Fibroblast of peridontal ligament (primary cell): ENCODE measurements around the gene ZFPM1.
A peak's percentile ranks its signal among the peaks of the same experiment; 100 is the strongest.

ENCODE experiments used
- DNase-seq: peaks from one replicate; pipeline ENCODE4 v3.0.0-alpha.2; 2010; ENCODE audit errors: extremely low read depth

ZFPM1 gene

DNA sequence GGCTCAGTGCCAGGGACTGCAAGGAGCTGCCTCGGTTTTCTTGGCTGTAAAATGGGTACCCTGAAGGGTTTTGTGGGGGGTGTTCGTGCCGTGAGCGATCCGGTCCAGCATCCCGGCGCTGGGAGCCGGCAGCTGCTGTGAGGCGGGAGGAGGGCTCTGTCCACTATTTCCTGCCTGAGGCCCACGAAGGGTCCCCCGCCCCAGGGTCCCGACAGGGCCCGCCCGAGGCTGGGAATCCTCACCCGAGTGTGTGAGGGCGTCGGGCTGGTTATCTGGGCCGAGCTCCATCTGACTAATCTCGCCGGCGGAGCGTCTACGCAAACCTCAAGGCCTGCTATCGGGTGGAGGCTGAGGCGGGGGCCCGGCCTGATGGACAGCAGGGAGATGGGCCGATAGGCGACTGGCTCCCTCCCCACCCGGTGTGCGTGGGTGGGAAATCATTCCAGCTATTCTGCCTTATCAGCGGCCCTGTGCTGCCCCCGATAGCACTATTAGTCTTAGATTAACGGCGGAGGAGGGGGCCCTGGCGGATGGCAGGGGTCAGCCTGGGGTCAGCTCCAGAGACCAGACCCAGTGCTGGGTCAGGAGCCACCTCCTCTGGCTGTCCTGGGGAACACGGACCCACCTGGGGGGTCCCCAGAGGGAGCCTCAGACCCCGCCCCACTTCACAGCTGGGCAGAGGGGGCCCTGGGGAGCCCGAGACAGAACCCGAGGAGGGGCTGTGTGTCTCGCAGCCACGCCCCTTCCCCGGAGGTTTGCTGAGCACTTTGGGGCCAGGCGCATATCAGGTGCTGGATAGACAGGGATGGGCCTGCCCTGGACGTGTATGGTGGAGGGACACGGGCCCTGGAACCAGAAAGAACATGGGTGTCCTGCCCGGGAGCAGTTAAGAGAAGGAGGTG is 44.7 kb downstream of the ZFPM1 start:
- DNase-seq, result no peak

DNA sequence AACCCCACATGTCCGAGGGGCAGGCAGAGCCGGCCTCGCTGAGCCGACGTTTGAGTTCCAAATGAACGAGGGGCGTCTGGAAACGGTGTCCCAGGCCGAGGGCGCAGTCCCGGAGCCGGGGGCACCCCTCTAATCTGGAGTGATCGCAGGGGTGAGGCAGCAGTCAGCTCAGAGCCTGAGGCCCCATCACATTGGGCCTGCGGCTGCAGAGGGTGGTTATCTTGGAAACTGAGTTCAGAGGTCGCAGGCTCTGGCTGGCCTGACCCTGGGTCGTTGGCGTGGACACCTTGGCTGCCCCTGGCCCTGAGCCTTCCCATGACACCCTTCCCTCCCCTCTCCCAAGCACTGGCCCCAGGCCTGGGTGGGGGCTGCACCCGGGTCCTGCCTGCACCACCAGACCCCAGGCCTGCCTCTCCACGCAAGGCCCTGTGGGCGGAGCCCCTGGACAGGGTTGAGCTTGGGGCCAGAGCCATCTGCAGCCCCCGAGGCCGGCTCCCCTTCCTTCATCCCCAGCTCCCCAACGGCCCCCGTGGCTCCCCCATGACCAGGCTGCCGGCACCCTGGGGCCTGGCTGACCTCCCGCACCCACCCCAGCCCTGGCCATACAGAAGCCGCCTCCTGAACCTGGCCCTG is 45.6 kb downstream of the ZFPM1 start:
- DNase-seq, result no peak

DNA sequence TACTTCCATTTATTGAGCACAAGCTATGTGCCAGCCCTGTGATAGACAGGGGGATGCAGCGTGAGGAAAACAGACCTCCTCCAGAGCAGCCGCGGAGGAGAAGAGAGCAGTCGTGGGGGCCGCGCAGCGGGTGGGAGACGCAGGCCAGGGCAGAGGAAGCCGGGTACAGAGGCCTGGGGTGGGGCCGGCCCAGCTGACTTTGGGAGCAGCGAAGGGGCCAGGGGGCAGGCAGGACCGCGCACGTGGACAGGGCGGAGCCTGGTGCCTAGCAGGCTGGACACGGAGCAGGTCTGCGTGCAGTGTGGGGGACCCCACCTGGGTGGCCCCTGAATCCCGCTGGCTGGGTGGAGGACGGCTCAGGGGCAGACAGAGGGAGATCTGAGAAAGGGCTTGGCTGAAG is 46.2 kb downstream of the ZFPM1 start:
- no peak for DNase-seq

DNA sequence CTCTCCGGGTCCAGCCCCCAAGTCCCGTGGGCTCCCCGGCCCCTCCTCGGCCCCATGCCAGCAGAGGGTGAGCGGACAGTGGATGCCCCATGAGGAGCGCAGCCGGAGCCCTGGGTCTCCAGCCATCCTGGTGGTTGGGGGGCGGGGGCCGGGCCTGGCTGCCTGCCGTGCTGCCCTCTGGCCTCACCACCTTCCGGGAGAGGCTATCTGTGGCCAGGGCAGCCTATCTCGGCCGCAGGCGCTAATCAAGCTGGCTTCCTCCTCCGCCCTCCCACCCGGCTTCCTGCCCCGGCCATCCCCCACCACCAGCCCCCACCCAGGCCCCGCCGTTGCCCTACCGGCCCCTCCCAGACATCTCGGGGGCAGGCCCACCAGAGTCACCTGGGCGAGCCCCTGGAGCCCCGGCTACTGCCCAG is 46.8 kb downstream of the ZFPM1 start:
- DNase-seq, result no peak

GRCh38 chr16:88500255-88500661 is 47.2 kb downstream of the ZFPM1 start:
- DNase-seq, result no peak

DNA sequence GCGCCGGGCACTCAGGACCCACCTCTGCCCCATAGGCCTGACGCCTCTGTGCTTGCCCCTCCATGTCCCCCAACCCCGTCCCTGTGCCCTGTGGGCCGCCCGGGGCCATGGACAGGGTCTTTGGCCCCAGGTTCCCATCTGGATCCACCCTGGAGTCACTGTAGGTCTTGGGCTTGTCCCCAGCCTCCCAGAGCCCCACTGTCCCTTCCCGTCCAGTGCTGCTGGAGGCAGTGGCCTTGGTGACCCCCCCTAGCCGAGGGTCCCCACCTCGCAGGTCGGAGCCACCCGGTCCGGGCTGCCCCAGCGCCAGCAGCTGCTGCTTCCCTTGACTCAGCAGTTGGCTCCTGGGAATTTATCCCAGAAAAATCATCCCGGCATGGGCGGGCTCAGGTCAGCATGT is 49.3 kb downstream of the ZFPM1 start:
- no peak for DNase-seq

DNA sequence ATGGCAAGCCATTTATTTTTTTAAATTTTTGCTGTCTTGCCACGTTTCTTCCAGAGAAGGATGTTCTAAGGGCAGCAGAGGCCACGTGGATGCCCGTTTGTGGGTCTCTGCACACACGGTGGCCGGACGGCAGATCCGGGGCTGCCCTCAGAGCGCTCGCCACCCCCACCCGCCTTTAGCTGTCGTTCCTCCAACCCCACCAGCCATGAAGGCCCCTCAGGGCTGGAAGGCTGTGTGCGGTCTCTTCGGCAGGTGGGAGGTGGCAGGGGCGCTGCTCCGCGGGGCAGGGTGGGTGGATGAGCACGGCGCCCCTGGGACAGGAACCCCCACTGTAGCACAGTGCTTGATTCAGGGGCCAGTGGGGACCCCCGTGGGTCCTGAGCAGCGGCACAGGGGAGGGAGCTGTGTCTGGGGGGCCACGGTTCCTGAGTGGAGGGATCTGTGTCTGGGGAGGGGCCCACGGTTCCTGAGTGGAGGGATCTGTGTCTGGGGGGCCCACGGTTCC is 49.7 kb downstream of the ZFPM1 start:
- no peak for DNase-seq

DNA sequence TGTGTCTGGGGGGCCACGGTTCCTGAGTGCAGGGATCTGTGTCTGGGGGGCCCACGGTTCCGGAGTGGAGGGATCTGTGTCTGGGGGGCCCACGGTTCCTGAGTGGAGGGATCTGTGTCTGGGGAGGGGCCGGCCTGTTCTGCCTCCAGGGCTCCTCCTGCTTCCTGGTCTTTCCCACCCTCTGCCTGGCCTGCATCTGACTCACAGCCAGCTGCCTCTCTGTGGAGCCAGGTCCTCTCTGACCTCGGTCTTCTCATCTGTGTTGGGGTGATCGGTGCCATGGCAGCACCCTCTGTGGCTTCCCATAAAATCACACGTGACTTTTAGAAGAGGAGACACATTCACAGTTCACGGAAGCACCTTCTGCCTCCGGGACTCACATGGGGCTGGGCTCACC is 50.3 kb downstream of the ZFPM1 start:
- no peak for DNase-seq

DNA sequence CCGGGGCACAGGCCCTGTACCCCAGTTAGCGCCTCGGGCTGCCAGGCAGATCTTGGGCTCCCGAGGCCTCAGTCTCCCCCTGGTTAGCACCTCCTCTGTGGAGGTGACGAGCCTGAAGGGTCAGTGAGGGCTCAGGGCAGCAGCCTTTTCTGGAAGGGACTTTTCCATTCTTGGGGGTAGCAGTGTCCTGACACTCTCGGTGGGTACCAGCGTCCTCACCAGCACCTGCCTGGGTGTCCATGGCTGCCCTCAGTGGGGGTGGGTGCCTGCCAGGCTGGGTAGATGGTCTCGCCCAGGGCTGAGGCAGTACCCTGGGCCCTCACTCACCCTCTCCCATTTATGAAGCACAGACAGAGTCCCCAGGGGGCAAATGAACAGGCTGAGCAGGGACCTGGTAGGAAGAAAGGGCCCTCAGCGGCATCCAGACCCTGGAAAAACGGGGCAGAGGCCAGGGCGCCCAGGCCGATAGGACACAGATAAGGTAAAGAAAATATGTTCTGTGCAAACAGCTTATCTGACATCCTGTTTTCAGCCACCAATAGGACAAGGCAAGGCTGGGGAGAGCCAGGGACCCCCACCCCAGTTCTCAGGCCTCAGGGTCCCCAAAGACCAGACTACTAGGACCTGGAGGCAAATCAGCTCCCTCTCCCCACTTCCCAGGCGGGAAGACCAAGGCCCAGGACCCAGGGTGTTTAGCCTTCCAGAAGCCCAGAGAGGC is 50.9 kb downstream of the ZFPM1 start:
- no peak for DNase-seq

DNA sequence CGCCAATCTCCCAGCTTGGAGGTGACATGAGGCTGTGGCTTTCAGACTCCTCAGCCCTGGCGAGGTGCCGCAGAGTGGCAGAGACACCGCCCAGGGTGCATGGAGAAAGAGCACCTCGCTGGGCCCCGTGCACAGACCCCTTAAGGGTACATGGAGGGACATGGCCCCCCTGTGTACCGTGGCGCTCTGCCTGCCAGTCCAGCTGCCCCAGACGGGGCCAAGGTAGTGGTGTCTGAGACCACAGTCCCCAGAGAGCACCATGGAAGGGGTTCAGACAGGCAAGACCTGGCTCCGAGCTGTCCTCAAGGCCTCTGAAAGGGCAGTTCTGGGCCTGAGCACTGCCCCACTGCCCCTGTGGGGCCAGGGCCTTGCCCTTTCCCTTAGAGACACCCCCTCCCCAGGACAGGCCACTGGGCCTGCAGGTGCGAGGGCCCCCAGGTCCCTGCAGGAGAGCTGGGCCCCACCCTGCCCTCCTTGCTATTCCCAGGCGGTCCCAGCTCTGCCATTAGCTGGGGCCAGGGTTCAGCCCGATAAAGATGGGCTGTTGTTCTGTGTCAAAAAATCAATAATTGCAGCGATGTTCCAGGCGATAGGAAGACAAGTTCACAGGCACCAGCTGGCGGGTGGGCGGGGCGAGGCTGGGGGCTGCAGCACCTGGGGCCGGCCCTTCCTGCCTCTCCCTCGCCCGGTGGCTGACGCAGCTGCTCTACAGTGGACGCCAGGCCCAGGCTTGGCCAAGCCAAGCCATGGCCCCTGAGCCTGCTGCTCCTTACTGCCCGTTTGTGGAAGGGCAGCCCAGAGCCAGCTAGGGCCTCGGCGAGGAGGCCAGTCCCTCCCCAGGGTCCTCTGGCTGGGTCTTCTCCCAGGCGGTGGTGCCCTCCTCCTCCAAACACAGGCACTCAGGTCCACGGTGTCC is 51.7 kb downstream of the ZFPM1 start:
- DNase-seq, result no peak

DNA sequence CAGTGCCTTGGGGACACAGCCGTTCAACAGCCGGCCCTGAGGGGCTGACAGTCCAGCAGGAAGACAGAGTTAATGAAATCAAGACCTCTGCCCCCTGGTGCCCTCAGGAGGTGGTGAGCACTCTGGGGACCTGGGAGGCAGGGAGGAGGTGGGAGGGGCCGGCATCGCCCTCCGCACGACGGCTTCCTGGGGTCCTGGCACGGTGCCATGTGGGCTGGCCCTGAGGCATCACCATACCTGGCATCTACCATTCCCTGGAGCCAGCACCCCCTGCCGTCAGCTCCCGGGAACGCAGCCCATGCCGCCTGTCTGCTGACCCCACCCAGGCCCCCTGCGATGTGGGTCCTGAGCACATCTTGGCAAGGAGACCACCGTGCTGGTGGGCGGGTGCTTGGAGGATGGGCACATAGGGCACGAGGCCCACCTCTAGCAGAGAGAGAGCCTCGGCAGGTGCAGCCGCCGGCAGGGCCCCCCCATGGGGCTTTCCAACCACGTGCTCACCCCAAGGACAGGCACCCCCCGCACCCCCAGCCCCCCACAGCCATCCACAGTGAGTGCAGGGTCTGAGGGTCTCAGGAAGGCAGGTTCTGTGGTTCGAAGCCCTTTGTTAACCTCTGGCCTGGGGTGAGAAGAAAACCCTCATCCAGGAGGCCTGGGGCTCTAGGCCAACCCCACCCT is 52.5 kb downstream of the ZFPM1 start:
- no peak for DNase-seq

GRCh38 chr16:88506723-88507122 is 53.6 kb downstream of the ZFPM1 start:
- no peak for DNase-seq

GRCh38 chr16:88507231-88507743 is 54.2 kb downstream of the ZFPM1 start:
- no peak for DNase-seq

DNA sequence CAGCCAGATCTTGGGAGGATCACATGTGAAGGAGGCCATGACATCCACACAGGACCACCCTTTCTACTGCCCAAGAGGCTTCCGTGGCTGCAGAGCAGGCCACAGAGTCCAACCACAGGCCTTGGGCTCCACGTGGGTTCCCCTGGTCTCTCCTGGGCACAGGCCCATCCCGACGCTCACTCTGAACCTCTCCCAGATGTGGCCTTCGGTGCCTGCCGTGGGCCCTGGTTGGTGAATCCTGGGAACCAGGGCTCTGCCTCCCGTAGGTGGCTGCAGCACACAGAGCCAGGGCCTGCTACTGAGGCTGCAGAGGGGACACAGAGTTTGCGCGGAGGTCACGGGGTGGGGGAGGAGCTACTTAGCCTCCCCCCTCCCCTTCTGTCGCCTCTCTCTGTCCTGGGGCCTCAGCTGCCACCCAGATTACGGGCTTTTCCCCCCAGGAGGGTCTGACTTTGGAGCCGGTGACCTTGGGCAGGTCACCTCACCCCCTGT is 55.3 kb downstream of the ZFPM1 start:
- no peak for DNase-seq

GRCh38 chr16:88508868-88509748 is 56.0 kb downstream of the ZFPM1 start:
- DNase-seq, result no peak

- no peak for DNase-seq
Observed at GRCh38 chr16:88509749-88510069, 56.6 kb downstream of the ZFPM1 start.

DNA sequence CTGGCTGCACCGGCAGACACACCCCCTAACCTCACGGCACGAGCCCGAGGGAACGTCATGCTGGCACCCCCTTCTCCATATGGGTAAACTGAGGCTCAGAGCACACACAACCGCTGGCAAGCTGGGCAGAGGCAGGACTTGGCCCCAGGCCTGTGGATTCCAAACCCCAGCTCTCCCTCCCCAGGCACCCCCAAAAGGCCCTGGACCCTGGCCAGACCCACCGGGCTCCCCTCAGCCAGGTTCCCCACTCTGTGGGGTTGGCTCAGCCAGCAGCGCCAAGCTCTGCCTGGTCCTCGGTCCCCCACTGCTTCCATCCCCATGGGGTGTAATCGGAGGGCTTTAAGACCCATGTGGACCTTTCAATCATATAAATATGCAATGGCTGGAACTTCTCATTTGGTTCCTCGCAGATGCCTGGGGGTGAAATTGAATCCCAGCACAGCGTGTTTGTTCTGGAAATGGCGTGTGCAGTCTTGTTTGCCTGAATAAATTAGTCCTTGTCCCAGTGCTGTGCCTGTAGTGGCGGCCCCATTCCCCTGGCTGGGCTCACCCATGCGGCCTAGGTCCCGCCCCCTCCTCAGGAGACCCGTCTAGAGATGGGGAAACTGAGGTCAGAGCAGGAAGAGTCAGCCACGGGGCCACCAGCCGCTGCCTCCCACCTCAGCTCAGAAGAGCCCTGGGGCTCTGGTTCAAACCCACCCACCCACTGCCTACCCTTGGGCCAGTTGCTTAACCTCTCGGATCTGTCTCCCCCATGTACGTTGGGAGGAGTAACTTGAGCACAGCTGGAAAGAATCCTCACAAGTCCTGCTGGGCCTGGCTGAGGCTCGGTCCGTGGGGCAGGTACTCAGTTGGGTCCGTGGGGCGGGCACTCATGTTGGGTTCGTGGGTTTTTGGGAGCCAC is 57.3 kb downstream of the ZFPM1 start:
- DNase-seq, result peak; percentile 10

GRCh38 chr16:88511060-88511459 is 58.0 kb downstream of the ZFPM1 start:
- DNase-seq, result no peak

- DNase-seq, result no peak
Observed at GRCh38 chr16:88511906-88512305, 58.8 kb downstream of the ZFPM1 start.
